H9 (cell line): ENCODE data around the gene BRD7. TPM values are rescaled to one million over a fixed set of nuclear protein-coding genes. Genes with fewer than 3 reads are reported as not detected.

Experiments
- DNase-seq: peaks from one replicate; pipeline ENCODE4 v3.0.0-alpha.2; 2017
- H2AFZ ChIP-seq: one replicate; pipeline ENCODE4 v1.6.1; 2013; ENCODE audit warnings: mild to moderate bottlenecking, low read length, control low read depth, moderate library complexity
- H2AK5ac ChIP-seq: 2 replicates; pipeline ENCODE4 v1.6.1; 2013; ENCODE audit warnings: low read length, control low read depth, mixed read lengths; ENCODE audit not compliant: insufficient read length
- H2BK120ac ChIP-seq: one replicate; pipeline ENCODE4 v1.6.1; 2013; ENCODE audit warnings: low read depth, mild to moderate bottlenecking, low read length, control low read depth, inconsistent platforms; ENCODE audit not compliant: poor library complexity, severe bottlenecking
- H2BK12ac ChIP-seq: 2 replicates; pipeline ENCODE4 v1.6.1; 2013; ENCODE audit warnings: low read length, control low read depth, mixed read lengths, low read depth; ENCODE audit not compliant: insufficient read length
- H2BK15ac ChIP-seq: 2 replicates; pipeline ENCODE4 v1.6.1; 2013; ENCODE audit warnings: low read depth, low read length, control low read depth
- H2BK20ac ChIP-seq: one replicate; pipeline ENCODE4 v1.6.1; 2013; ENCODE audit warnings: low read depth, mild to moderate bottlenecking, low read length, control low read depth, inconsistent platforms; ENCODE audit not compliant: poor library complexity, severe bottlenecking
- H2BK5ac ChIP-seq: 2 replicates; pipeline ENCODE4 v1.6.1; 2013; ENCODE audit warnings: low read length, control low read depth, mixed read lengths; ENCODE audit not compliant: insufficient read length
- H3K14ac ChIP-seq: 2 replicates; pipeline ENCODE4 v1.6.1; 2013; ENCODE audit warnings: low read length, control low read depth; ENCODE audit not compliant: insufficient read depth
- H3K18ac ChIP-seq: 2 replicates; pipeline ENCODE4 v1.6.1; 2013; ENCODE audit warnings: low read depth, mild to moderate bottlenecking, mixed read lengths, low read length, control low read depth; ENCODE audit not compliant: insufficient read length
- H3K23ac ChIP-seq: 2 replicates; pipeline ENCODE4 v1.6.1; 2013; ENCODE audit warnings: low read length, control low read depth, mixed read lengths, low read depth; ENCODE audit not compliant: insufficient read length
- H3K23me2 ChIP-seq: 2 replicates; pipeline ENCODE4 v1.6.1; 2013; ENCODE audit warnings: low read depth, mild to moderate bottlenecking, mixed read lengths, low read length, control low read depth; ENCODE audit not compliant: insufficient read length, poor library complexity, severe bottlenecking
- H3K27ac ChIP-seq: 2 replicates; pipeline ENCODE4 v1.5.1; 2013; ENCODE audit warnings: low read length, control low read depth, mixed read lengths, low read depth; ENCODE audit not compliant: insufficient read length
- H3K27me3 ChIP-seq: 2 replicates; pipeline ENCODE4 v1.6.1; 2013; ENCODE audit warnings: low read length, control low read depth, inconsistent platforms; ENCODE audit not compliant: insufficient read depth
- H3K4ac ChIP-seq: 2 replicates; pipeline ENCODE4 v1.6.1; 2013; ENCODE audit warnings: low read depth, mild to moderate bottlenecking, control low read depth, inconsistent platforms, low read length, moderate library complexity
- H3K4me1 ChIP-seq: 2 replicates; pipeline ENCODE4 v1.6.1; 2013; ENCODE audit warnings: low read length, control low read depth, inconsistent platforms; ENCODE audit not compliant: insufficient read depth
- H3K4me2 ChIP-seq: 2 replicates; pipeline ENCODE4 v1.6.1; 2013; ENCODE audit warnings: low read length, control low read depth, mixed read lengths; ENCODE audit not compliant: insufficient read length, insufficient read depth
- H3K56ac ChIP-seq: 2 replicates; pipeline ENCODE4 v1.6.1; 2013; ENCODE audit warnings: low read depth, mild to moderate bottlenecking, mixed read lengths, low read length, control low read depth; ENCODE audit not compliant: insufficient read length
- H3K79me1 ChIP-seq: 2 replicates; pipeline ENCODE4 v1.6.1; 2013; ENCODE audit warnings: low read depth, mild to moderate bottlenecking, moderate library complexity, low read length, control low read depth, inconsistent platforms; ENCODE audit not compliant: insufficient read depth, poor library complexity, severe bottlenecking
- H3K79me2 ChIP-seq: 2 replicates; pipeline ENCODE4 v1.6.1; 2013; ENCODE audit warnings: low read length, control low read depth, inconsistent platforms; ENCODE audit not compliant: insufficient read depth
- H3K9ac ChIP-seq: 2 replicates; pipeline ENCODE4 v1.6.1; 2013; ENCODE audit warnings: low read length, control low read depth, mixed read lengths; ENCODE audit not compliant: insufficient read length; ENCODE audit errors: extremely low read depth
- H3K9me3 ChIP-seq: one replicate; pipeline ENCODE4 v1.6.1; 2013; ENCODE audit warnings: low read depth, low read length, inconsistent platforms; ENCODE audit not compliant: control insufficient read depth
- H3T11ph ChIP-seq: one replicate; pipeline ENCODE4 v1.6.1; 2013; ENCODE audit warnings: mild to moderate bottlenecking, low read length, control low read depth, inconsistent platforms
- H4K20me1 ChIP-seq: one replicate; pipeline ENCODE4 v1.6.1; 2013; ENCODE audit not compliant: control insufficient read depth, insufficient read length, insufficient read depth
- H4K5ac ChIP-seq: 2 replicates; pipeline ENCODE4 v1.6.1; 2013; ENCODE audit warnings: low read depth, mild to moderate bottlenecking, mixed read lengths, low read length, control low read depth; ENCODE audit not compliant: insufficient read length
- H4K8ac ChIP-seq: replicated peaks from 2 replicates; pipeline ENCODE4 v1.6.1; 2013; ENCODE audit warnings: low read length, control low read depth, mixed read lengths, low read depth; ENCODE audit not compliant: insufficient read length
- H4K91ac ChIP-seq: 2 replicates; pipeline ENCODE4 v1.6.1; 2013; ENCODE audit warnings: low read depth, mild to moderate bottlenecking, moderate library complexity, mixed read lengths, low read length, control low read depth; ENCODE audit not compliant: insufficient read length
- H3K27ac Mint-ChIP-seq, 3 experiments: 2 replicates in 2 of 3; 3 replicates in 1 of 3; pipeline ENCODE4 v1.8.0; 2020 to 2021; ENCODE audit warnings: mixed read lengths in 3 of 3, mild to moderate bottlenecking in 1 of 3, moderate library complexity in 1 of 3
- H3K27me3 Mint-ChIP-seq: 2 replicates; pipeline ENCODE4 v1.8.0; 2021; ENCODE audit warnings: low read depth, mild to moderate bottlenecking, moderate library complexity, mixed read lengths
- H3K36me3 Mint-ChIP-seq, 3 experiments: 2 replicates in 2 of 3; 3 replicates in 1 of 3; pipeline ENCODE4 v1.8.0; 2020 to 2021; ENCODE audit warnings: low read depth in 3 of 3, mixed read lengths in 3 of 3; ENCODE audit not compliant: insufficient read depth in 1 of 3
- H3K4me1 Mint-ChIP-seq, 2 experiments: 2 replicates each; pipeline ENCODE4 v1.8.0; 2020; ENCODE audit warnings: mixed read lengths in 2 of 2
- H3K4me3 Mint-ChIP-seq, 2 experiments: 2 replicates in 1 of 2; 3 replicates in 1 of 2; pipeline ENCODE4 v1.8.0; 2020 to 2021; ENCODE audit warnings: mild to moderate bottlenecking in 2 of 2, mixed read lengths in 2 of 2, moderate library complexity in 1 of 2
- H3K9me3 Mint-ChIP-seq, 2 experiments: 2 replicates in 1 of 2; 3 replicates in 1 of 2; pipeline ENCODE4 v1.8.0; 2020; ENCODE audit warnings: mild to moderate bottlenecking in 2 of 2, mixed read lengths in 2 of 2, moderate library complexity in 1 of 2
- WGBS: extraction: QIAGEN DNeasy Blood & Tissue Kit; methylation state at CpG from one replicate; pipeline ENCODE4 v1.1.7; 2013; ENCODE audit warnings: missing lambda C conversion rate, low lambda C conversion rate, mixed read lengths; ENCODE audit not compliant: insufficient read length; ENCODE audit errors: extremely low coverage; 5-methylcytosine and 5-hydroxymethylcytosine counted together
- total RNA-seq: library from RNA; stranded (reverse); gene quantifications from 2 replicates; pipeline ENCODE4 v1.2.1, GENCODE V29; 2021
- TF ChIP-seq, protein P1 (sequence below): fragments of 200-600 bp; sonication (generic); conservative IDR thresholded peaks from 3 replicates; pipeline ENCODE4 v1.8.0; 2021; ENCODE audit warnings: antibody characterized with exemption, mild to moderate bottlenecking

Gene BRD7
- total RNA-seq, 1 experiment from 2014 or later = 112 TPM

DNA sequence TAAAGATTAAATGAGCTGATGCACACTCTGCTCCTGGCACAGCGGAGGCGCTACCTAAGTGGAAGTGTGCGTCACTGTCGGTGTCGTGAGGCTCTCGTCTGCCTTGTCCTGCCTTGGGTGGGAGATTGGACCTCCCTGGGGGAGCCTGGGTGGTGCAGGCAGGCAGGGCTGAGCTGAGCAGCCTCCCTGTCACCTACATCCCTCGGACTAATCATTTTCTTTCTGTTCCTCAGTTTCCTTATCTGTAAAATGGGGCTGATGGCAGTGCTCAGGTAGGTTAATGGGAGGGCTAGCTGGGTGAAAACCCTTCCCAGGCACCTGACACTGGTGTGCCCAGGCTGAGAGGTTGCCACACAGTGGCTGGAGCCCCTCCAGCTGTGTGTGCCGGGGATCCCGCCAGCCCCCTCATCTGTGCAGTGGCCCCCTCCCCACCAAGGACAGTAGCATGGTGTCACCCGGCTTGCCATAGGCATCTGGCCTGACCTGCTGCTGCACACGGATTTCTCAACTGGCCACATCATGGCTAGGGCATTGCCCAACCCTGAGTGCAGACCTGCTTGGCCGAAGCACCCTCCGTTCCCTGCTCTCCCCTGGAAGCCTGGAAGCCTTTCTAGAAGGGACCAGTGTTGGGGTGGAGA lies 98.2 kb downstream of the BRD7 start:
- TF ChIP-seq, protein P1, sequence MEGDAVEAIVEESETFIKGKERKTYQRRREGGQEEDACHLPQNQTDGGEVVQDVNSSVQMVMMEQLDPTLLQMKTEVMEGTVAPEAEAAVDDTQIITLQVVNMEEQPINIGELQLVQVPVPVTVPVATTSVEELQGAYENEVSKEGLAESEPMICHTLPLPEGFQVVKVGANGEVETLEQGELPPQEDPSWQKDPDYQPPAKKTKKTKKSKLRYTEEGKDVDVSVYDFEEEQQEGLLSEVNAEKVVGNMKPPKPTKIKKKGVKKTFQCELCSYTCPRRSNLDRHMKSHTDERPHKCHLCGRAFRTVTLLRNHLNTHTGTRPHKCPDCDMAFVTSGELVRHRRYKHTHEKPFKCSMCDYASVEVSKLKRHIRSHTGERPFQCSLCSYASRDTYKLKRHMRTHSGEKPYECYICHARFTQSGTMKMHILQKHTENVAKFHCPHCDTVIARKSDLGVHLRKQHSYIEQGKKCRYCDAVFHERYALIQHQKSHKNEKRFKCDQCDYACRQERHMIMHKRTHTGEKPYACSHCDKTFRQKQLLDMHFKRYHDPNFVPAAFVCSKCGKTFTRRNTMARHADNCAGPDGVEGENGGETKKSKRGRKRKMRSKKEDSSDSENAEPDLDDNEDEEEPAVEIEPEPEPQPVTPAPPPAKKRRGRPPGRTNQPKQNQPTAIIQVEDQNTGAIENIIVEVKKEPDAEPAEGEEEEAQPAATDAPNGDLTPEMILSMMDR = no peak
- peaks cover 0 to 2% of the 10 kb centered on the region in 2 experiments; a peak in 2 of 5 replicates for H3K9me3 Mint-ChIP-seq
- DNase-seq = no peak

More for the DNA sequence above, 98.2 kb downstream of the BRD7 start:
- H4K20me1 ChIP-seq = no peaks in the 10 kb centered on the region
- H3K4me1 Mint-ChIP-seq = peaks cover 4 to 24% of the 10 kb centered on the region in 2 experiments; a peak in 3 of 4 replicates
- no peak overlapping the region for H2BK15ac ChIP-seq
- H3K27ac ChIP-seq = no peak overlapping the region
- H4K8ac ChIP-seq = no peak overlapping the region
- no peaks in the 10 kb centered on the region for H3K27me3 ChIP-seq
- H2AK5ac ChIP-seq = no peak overlapping the region
- H3K27ac Mint-ChIP-seq = no peak overlapping the region; a peak in 1 of 7 replicates
- H3K23me2 ChIP-seq = no peaks in the 10 kb centered on the region
- no peak overlapping the region for H3K18ac ChIP-seq
- WGBS = no CpG with 5 or more reads among the region's 13 CpGs
- no peak overlapping the region for H4K5ac ChIP-seq
- H3K4me3 Mint-ChIP-seq = no peak overlapping the region
- no peak overlapping the region for H3K14ac ChIP-seq
- no peak overlapping the region for H2BK120ac ChIP-seq
- no peaks in the 10 kb centered on the region for H3K79me2 ChIP-seq
- no peaks in the 10 kb centered on the region; the same call in 1 of the 2 replicates for H3K27me3 Mint-ChIP-seq
- H3K56ac ChIP-seq = no peak overlapping the region
- peaks cover 2% of the 10 kb centered on the region; the same call in 1 of the 2 replicates for H3K4me1 ChIP-seq
- H3T11ph ChIP-seq = no peak overlapping the region
- H3K4ac ChIP-seq = no peak overlapping the region
- no peak overlapping the region for H3K9ac ChIP-seq
- no peak overlapping the region for H2AFZ ChIP-seq
- no peaks in the 10 kb centered on the region for H3K36me3 Mint-ChIP-seq
- no peak overlapping the region for H3K4me2 ChIP-seq
- no peaks in the 10 kb centered on the region for H3K9me3 ChIP-seq
- no peak overlapping the region for H2BK12ac ChIP-seq
- no peaks in the 10 kb centered on the region for H3K79me1 ChIP-seq
- no peak overlapping the region for H4K91ac ChIP-seq
- H2BK5ac ChIP-seq = no peak overlapping the region
- no peak overlapping the region for H3K23ac ChIP-seq
- H2BK20ac ChIP-seq = no peak overlapping the region
